PFSK-1 (cell line): ENCODE results near the gene PRRC1.

Experiments
- FOXP2 ChIP-seq: optimal IDR thresholded peaks from 2 replicates; pipeline ENCODE3; 2011; ENCODE audit warnings: borderline replicate concordance, control low read depth, inconsistent platforms; ENCODE audit not compliant: insufficient read depth; ENCODE audit errors: extremely low read length, extremely low read depth
- POLR2AphosphoS5 ChIP-seq: IDR thresholded peaks from 2 replicates; pipeline ENCODE4 v1.6.1; 2012; ENCODE audit warnings: low read depth, mild to moderate bottlenecking, control low read depth, low read length, moderate library complexity
- REST ChIP-seq, 2 experiments: IDR thresholded peaks; 2 replicates each; pipeline versions ENCODE4 v1.6.1 to v1.8.0; 2011 to 2012; ENCODE audit warnings: low read depth in 2 of 2, low read length in 2 of 2, control low read depth in 1 of 2, inconsistent platforms in 1 of 2, mild to moderate bottlenecking in 1 of 2, moderate library complexity in 1 of 2; ENCODE audit not compliant: insufficient read depth in 1 of 2
- SIN3A ChIP-seq: IDR thresholded peaks from 2 replicates; pipeline ENCODE4 v1.6.1; 2012; ENCODE audit warnings: mild to moderate bottlenecking, low read length, moderate library complexity, borderline replicate concordance; ENCODE audit not compliant: insufficient read depth
- TAF1 ChIP-seq: IDR thresholded peaks from 2 replicates; pipeline ENCODE4 v1.6.1; 2012; ENCODE audit warnings: low read length, control low read depth, borderline replicate concordance; ENCODE audit not compliant: insufficient read depth

PRRC1 gene

GRCh38 chr5:127529904-127530682 is 12.7 kb downstream of the PRRC1 start:
- TF ChIP-seq SIN3A = no peak
- no peak for TF ChIP-seq POLR2AphosphoS5

- TF ChIP-seq TAF1 = no peak
- no peak for TF ChIP-seq POLR2AphosphoS5
- TF ChIP-seq SIN3A = no peak
- TF ChIP-seq REST (IDR thresholded peaks at IDR 0.05; ENCODE audit: insufficient read depth in 1 of 2, low read depth in 2 of 2, low read length in 2 of 2) = no peak
- no peak for TF ChIP-seq FOXP2
Observed at GRCh38 chr5:127536687-127537086, 19.2 kb downstream of the PRRC1 start.

- TF ChIP-seq REST (IDR thresholded peaks at IDR 0.05; ENCODE audit: insufficient read depth in 1 of 2, low read depth in 2 of 2, low read length in 2 of 2) = no peak
- TF ChIP-seq SIN3A = no peak
- no peak for TF ChIP-seq POLR2AphosphoS5
Observed at GRCh38 chr5:127549551-127549950, 32.1 kb downstream of the PRRC1 start.

- TF ChIP-seq POLR2AphosphoS5 (no peak), REST (IDR thresholded peaks at IDR 0.05; ENCODE audit: insufficient read depth in 1 of 2, low read depth in 2 of 2, low read length in 2 of 2) (no peak), FOXP2 (no peak), TAF1 (no peak), SIN3A (no peak)
Observed at GRCh38 chr5:127550652-127551409, 33.4 kb downstream of the PRRC1 start.

- no peak for TF ChIP-seq REST (IDR thresholded peaks at IDR 0.05; ENCODE audit: insufficient read depth in 1 of 2, low read depth in 2 of 2, low read length in 2 of 2)
- no peak for TF ChIP-seq POLR2AphosphoS5
- TF ChIP-seq TAF1 = no peak
- no peak for TF ChIP-seq FOXP2
- no peak for TF ChIP-seq SIN3A
Observed at GRCh38 chr5:127551410-127552041, 34.1 kb downstream of the PRRC1 start.
